Amniotic stem cell (primary cell): ENCODE measurements around the gene CNST.
"Not testable (repeated sequence)": the region's sequence is repeated elsewhere in the genome, so short reads cannot be mapped to it uniquely, and the experiment has no call there.

ENCODE experiments used
- DNase-seq: peaks from one replicate; lab custom pipeline; 2025; lab: John Stamatoyannopoulos, UW

CNST gene

DNA sequence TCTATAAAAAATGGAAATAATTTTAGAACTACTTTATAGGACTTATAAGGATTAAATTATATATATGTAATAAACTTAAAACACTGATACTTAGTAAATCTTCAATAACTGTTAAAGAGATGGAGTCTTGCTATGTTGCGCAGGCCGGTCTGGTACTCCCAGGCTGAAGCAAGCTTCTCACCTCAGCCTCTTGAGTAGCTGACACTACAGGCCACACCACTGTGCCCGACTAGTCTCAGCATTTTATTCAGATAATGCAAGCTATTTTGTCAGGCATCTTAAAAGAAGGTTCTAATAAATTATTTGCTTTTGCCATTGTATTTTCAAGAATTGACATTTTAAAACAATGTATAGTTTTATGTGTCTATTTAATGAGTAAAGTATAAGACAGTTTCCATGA is 20.8 kb downstream of the CNST start:
- no peak for DNase-seq

DNA sequence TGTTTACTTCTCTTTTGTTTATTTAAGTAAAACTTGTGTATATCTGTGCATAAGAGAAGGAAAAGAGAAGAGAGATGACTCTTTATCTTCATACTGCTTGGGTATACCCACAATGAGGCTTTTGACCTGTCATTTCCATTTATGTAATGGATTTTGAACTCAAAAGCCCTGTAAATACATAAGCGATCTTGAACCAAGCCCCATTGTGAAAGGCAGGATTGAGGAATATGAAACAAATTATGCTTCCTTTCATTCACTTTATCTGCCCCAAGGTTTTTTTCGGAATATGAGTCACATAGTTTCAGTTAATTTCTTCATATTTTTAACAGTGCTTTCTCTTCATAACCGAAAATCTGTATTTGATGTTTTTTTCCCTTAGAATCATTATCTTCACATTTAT is 21.4 kb downstream of the CNST start:
- peak; percentile 19 for DNase-seq

DNA sequence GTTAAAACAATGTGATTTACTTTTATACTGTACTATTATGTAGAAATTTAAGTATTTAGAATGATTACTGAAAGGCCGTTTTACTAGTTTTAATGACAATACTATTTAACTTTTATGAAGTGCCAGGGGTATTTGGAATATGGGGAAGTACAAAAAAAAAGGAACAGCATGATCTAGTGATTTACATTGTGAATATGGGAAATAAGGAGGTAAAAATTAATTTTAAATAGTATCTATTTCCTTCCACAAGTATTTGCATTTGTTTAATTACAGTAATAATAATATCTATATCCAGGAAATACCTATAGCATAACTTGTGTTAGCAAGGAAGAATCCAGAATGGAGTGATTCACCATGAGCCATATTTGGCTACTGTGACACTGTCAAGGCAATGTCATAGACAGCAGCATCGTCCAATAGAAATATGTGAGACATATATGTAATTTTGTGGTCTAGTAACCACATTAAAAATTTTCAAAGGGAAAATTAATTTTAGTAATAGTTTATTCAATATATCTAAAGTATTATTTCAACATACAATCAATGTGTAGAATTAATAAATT is 22.0 kb downstream of the CNST start:
- peak; percentile 8 for DNase-seq

DNA sequence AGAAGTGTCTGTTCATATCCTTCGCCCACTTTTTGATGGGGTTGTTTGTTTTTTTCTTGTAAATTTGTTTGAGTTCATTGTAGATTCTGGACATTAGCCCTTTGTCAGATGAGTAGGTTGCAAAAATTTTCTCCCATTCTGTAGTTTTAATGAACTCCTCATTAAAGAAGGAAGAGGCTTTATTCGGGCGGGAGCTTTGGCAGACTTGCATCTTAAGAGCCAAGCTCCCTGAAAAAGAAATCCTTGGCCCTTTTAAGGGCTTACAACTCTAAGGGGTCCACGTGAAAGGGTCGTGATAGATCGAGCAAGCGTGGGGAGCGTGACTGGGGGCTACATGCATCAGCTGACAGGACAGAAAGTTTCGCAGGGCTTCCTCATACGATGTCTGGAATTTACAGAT is 23.7 kb downstream of the CNST start:
- not testable (repeated sequence) for DNase-seq

DNA sequence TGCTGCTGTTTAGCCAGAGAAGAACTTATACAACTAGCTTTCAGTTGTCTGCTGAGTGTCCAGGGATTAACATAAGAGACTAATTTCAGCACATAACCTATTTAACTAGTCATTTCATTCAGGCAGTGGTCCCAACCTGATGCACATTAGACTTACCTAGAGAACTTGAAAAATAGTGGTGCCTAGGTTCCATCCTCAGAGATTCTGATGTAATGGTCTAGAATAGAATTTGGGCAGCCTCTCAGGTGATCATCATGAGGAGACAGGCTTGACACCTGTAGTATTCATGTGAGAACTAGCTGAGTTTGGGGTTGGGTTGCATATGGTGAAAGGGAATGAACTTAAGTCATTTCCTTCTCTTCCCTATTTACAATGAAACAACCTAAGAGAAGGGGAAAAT is 24.8 kb downstream of the CNST start:
- DNase-seq = no peak

DNA sequence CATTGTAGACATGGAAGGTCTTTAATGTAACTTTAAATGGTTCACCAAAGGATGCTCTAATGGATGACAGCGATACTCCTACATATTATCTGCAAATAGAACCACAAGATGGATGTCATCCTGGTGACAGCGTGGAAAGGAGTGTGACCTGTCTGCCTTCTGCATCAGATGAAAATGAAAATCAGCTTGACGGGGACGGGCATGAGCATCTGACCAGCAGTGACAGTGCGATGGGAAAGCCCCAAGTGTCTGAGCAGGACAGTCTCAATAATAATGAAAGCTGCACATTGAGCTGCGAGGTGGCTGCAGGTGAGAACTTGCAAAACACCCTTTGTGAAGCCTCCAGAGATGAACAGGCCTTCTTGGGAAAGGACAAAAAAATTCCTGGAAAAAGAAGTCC is 25.2 kb downstream of the CNST start:
- no peak for DNase-seq

- no peak for DNase-seq
These were observed 25.7 kb downstream of the CNST start for GRCh38 chr1:246591958-246592357.

DNA sequence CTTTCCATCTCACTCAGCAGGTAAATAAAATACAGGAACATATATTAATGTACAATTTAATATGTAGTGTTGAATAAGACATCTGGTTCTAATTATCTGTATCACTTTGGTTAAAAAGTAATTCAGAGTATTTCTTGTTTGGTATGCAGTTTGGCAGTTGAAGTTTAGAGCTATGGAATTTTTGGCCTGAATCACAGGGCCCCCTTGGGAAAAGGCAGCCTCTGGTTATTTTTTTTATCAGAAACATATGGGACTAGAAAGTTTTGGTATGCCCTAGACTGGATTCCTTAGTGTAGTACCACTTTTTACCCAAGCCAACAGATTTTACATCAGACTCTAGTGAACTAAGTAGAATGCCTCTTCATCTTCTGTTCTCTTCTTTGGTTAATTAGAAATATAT is 26.4 kb downstream of the CNST start:
- DNase-seq = peak; percentile 82

DNA sequence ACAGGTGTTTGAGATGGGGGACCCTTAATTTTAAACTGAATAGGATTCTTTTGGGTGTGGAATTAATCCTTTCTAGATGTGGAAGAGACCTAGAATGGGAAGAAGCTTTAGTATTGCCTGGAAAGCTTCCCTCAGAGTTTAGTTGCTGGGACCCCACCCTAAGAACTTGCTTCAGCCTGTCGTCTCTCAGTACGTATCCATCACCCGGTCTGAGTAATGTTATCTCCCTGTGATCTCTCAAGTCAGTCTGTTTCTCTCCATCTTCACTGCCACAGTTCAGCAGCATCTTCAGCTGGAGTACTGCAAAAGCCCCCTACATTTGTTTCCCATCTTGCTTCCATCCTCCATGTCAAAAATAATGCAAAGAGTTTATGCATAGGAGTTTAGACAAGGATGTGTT is 28.9 kb downstream of the CNST start:
- DNase-seq = no peak

GRCh38 chr1:246597340-246597739 is 31.1 kb downstream of the CNST start:
- no peak for DNase-seq

GRCh38 chr1:246597971-246598370 is 31.7 kb downstream of the CNST start:
- DNase-seq = no peak

- DNase-seq = no peak
These were observed 33.1 kb downstream of the CNST start for GRCh38 chr1:246599315-246599714.

DNA sequence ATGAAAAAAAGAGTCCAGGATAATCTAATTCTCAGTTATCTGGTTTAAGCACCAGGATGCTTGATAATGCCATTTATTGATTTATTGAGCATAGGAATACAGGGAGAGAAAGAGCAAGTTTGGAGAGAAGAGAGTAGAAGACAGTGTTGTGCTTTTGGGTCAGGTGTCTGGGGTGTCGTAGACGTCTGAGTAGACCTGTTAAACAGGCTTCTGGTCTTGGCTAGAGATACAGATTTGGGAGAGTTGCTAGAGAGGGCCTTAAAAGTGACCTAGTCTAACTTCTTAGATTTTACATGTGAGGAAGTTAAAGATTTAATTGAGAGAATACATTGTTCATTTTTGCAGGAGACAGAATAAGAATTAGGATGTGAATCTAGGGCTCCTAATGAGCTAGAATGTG is 34.3 kb downstream of the CNST start:
- no peak for DNase-seq

GRCh38 chr1:246602194-246602593 is 35.9 kb downstream of the CNST start:
- no peak for DNase-seq

GRCh38 chr1:246605231-246605630 is 39.0 kb downstream of the CNST start:
- not testable (repeated sequence) for DNase-seq

DNA sequence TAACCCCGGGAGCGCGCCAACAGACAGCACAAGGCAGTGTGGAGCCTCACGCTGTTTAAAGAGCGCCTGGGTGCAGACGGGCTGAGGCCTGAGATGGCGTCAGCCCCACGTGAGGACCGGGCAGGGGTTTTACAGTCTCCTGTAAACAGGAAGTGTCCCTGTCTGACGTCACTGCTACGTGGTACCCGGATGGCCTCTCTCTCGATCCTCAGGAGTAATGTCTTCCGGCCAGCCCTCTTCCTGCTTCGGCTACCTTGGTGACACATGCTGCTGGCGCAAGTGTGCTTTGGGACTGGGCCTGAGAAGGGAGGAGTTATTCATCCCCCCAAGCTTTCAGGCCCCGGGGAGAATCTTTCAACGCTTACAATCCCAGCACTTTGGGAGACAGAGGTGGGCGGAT is 41.2 kb downstream of the CNST start:
- DNase-seq = no peak

- DNase-seq = peak; percentile 27
These were observed 42.5 kb downstream of the CNST start for GRCh38 chr1:246608616-246609376.

DNA sequence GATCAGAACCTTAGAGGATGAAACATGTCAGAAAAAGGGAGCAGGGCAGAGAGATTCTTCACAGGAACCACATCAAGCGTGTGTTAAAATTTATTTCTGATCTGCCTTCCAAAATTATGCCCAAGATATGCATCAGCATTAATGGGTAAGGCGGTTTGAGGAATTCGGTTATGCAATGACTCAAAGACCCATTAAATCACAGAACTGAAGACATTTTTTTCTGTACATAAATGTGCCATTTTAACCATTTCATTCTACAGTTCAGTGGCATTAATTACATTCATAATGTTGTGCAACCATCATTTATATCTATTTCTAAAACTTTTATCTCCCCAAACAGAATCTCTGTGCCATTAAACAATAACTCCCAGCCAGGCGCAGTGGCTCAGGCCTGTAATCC is 43.4 kb downstream of the CNST start:
- no peak for DNase-seq

DNA sequence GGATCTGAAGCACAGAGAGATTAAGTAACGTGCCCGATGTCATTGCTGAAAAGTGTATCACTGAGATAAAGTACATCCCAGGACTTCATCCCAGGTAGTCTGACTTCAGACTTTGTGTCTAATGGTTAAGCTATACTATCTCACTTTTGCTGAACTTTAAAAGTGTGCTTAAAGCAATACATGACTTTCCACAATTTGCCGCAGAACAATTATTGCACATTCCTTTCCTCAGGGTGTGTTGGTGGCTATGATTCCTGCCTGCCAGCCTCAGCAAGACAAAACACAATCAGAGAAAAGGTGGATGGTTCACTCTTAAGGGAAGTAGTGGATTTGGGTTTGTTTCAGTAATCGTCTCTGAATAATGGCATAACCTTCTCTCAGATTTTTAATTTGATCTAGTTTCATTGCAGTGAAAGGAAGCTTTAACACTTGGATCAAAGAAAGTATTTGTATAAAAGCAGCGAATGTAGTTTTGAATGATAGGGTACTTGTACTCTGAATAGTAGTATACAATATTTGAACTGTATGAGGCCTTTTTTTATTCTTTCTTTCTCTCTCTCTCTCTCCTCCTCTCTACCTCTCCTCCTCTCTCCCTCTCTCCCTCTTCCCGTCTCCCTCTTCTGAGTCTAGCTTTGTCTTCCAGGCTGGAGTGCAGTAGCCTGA is 47.0 kb downstream of the CNST start:
- no peak for DNase-seq

DNA sequence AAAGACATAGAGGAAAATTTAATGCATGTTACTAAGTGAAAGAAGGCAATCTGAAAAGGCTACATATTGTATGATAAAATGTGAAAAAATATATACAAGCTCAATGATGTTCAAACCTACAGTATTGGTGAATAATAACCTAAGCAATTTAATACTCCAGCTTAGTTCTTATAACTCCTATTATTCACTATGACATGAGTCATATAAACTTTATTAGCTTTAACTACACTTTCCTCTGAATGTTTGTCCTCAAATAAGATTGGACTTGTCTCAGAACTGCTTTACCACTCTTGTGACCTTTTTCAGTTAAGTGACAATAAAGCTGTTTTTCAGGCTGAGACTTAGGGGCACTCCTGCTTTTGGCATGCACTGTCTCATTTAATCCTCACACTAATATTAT is 50.9 kb downstream of the CNST start:
- no peak for DNase-seq

- no peak for DNase-seq
These were observed 51.5 kb downstream of the CNST start for GRCh38 chr1:246617768-246618167.

DNA sequence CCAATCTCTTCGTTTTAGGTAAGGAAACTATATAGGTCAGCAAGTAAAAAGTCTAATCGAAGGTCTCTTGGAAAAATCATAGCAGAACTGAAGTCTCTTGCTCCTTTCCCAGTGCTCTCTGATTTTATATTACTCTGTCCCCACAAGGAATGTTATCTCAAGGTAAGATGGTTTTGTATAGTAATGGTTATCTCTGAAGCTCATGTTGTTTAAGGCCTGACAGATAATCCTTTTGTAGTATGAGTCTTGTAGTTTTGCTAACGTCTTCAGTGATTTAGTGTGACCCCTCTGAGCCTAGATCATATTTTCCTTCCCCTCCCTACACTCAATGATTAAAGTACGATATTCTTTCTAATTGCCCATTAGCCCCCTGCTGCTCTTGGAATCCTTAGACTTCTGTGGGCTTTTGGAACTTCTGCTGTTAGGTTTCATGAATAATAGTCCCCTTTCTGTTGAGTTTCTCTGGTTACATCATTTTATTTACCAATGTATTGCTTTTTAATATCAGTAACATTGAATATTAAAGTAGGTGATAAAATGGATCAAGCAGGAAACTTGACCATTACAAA is 52.1 kb downstream of the CNST start:
- no peak for DNase-seq

GRCh38 chr1:246622035-246622652 is 55.9 kb downstream of the CNST start:
- DNase-seq = no peak
